Transverse colon (tissue), 3 donors: ENCODE measurements around the gene UGT1A10.

Source experiments
- EP300 ChIP-seq: sonication (generic); formaldehyde crosslinking; IDR thresholded peaks from one replicate; pipeline ENCODE4 v1.6.1; 2017; ENCODE audit warnings: antibody characterized with exemption, low read depth
- POLR2A ChIP-seq: fragments of 450-650 bp; IDR thresholded peaks from one replicate; pipeline ENCODE4 v1.6.1; 2016; ENCODE audit warnings: antibody characterized with exemption, mild to moderate bottlenecking, moderate library complexity
- TF ChIP-seq, protein P1 (sequence below), 5 experiments: fragments of 200-600 bp in 3 of 5; fragments of 450-650 bp in 2 of 5; sonication (generic) in 3 of 5; IDR thresholded peaks; 1 replicate in 2 of 5; 2 replicates in 3 of 5; pipeline ENCODE4 v1.5.1; 2016 to 2017; ENCODE audit warnings: antibody characterized with exemption in 5 of 5, inconsistent platforms in 3 of 5, mild to moderate bottlenecking in 2 of 5, moderate library complexity in 1 of 5

GRCh38 chr2:233818639-233819621, 182.7 kb downstream of the UGT1A10 start:
- TF ChIP-seq, protein P1, sequence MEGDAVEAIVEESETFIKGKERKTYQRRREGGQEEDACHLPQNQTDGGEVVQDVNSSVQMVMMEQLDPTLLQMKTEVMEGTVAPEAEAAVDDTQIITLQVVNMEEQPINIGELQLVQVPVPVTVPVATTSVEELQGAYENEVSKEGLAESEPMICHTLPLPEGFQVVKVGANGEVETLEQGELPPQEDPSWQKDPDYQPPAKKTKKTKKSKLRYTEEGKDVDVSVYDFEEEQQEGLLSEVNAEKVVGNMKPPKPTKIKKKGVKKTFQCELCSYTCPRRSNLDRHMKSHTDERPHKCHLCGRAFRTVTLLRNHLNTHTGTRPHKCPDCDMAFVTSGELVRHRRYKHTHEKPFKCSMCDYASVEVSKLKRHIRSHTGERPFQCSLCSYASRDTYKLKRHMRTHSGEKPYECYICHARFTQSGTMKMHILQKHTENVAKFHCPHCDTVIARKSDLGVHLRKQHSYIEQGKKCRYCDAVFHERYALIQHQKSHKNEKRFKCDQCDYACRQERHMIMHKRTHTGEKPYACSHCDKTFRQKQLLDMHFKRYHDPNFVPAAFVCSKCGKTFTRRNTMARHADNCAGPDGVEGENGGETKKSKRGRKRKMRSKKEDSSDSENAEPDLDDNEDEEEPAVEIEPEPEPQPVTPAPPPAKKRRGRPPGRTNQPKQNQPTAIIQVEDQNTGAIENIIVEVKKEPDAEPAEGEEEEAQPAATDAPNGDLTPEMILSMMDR (IDR thresholded peaks at IDR 0.05), result no peak
- TF ChIP-seq POLR2A, result no peak
- TF ChIP-seq EP300, result no peak
